H1 (cell line): ENCODE measurements around the gene NEK2. TPM values are rescaled to one million over a fixed set of nuclear protein-coding genes. Genes with fewer than 3 reads are reported as not detected.

Experiments used
- CTCF ChIA-PET: fragments of 300-600 bp; sonication (Branson Sonifier 250); formaldehyde crosslinking; loops from one replicate; lab custom pipeline; 2021; ENCODE audit not compliant: partially characterized antibody; lab: Charles Lee
- POLR2A ChIA-PET: fragments of 300-600 bp; sonication (Branson Sonifier 250); formaldehyde crosslinking; loops from one replicate; lab custom pipeline; 2021; ENCODE audit warnings: inconsistent platforms; ENCODE audit not compliant: partially characterized antibody; lab: Charles Lee
- DNase-seq, 2 experiments: peaks; one replicate each; pipeline versions ENCODE4 v3.0.0 to v3.0.0-alpha.2; 2010 to 2022; ENCODE audit warnings: low spot score in 2 of 2, low read depth in 1 of 2, mixed read lengths in 1 of 2
- FAIRE-seq: peaks from 2 replicates; lab custom pipeline; 2011; peaks lifted over from hg19 to GRCh38; lab: Jason Lieb, UNC
- H2AFZ ChIP-seq: 2 replicates; pipeline ENCODE4 v1.8.1; 2012; ENCODE audit warnings: low read length, inconsistent platforms
- H2AK5ac ChIP-seq: 2 replicates; pipeline ENCODE4 v1.6.1; 2013; ENCODE audit warnings: low read depth, low read length
- H2BK120ac ChIP-seq: replicated peaks from 2 replicates; pipeline ENCODE3; 2013; ENCODE audit warnings: low read depth, low read length, inconsistent platforms
- H2BK12ac ChIP-seq: 2 replicates; pipeline ENCODE4 v1.6.1; 2013; ENCODE audit warnings: low read depth, low read length
- H2BK15ac ChIP-seq: 2 replicates; pipeline ENCODE4 v1.6.1; 2013; ENCODE audit warnings: low read length
- H2BK20ac ChIP-seq: 2 replicates; pipeline ENCODE4 v1.6.1; 2013; ENCODE audit warnings: low read length
- H2BK5ac ChIP-seq: 2 replicates; pipeline ENCODE4 v1.6.1; 2013; ENCODE audit warnings: low read depth, low read length
- H3K14ac ChIP-seq: 2 replicates; pipeline ENCODE4 v1.6.1; 2013; ENCODE audit warnings: inconsistent platforms; ENCODE audit not compliant: insufficient read length
- H3K18ac ChIP-seq: 2 replicates; pipeline ENCODE4 v1.6.1; 2013; ENCODE audit warnings: low read length; ENCODE audit errors: extremely low read depth
- H3K23ac ChIP-seq: 2 replicates; pipeline ENCODE4 v1.6.1; 2013; ENCODE audit warnings: inconsistent platforms; ENCODE audit not compliant: insufficient read length
- H3K23me2 ChIP-seq: 2 replicates; pipeline ENCODE4 v1.6.1; 2013; ENCODE audit warnings: low read depth, low read length
- H3K27ac ChIP-seq: 2 replicates; pipeline ENCODE4 v1.6.1; 2011; ENCODE audit warnings: low read depth, low read length, inconsistent platforms
- H3K27me3 ChIP-seq, 4 experiments: replicated peaks in 1 of 4; 1 replicate in 1 of 4; 2 replicates in 3 of 4; pipeline versions ENCODE4 v1.6.1 to v1.8.1; 2011 to 2013; ENCODE audit warnings: low read length in 3 of 4, mild to moderate bottlenecking in 3 of 4, inconsistent platforms in 2 of 4, mixed read lengths in 2 of 4, moderate library complexity in 1 of 4; ENCODE audit not compliant: control insufficient read depth in 3 of 4, insufficient read depth in 3 of 4; ENCODE audit errors: extremely low read depth in 1 of 4
- H3K36me3 ChIP-seq, 4 experiments: 2 replicates each; pipeline versions ENCODE4 v1.6.1 to v1.8.1; 2011 to 2013; ENCODE audit warnings: mild to moderate bottlenecking in 4 of 4, low read length in 3 of 4, moderate library complexity in 2 of 4, control low read depth in 1 of 4, inconsistent platforms in 1 of 4; ENCODE audit not compliant: insufficient read depth in 4 of 4, control insufficient read depth in 2 of 4
- H3K4ac ChIP-seq: replicated peaks from 2 replicates; pipeline ENCODE3; 2013; ENCODE audit warnings: low read length, low read depth, mixed read lengths, inconsistent platforms; ENCODE audit not compliant: insufficient read length
- H3K4me1 ChIP-seq, 4 experiments: replicated peaks in 1 of 4; 1 replicate in 1 of 4; 2 replicates in 3 of 4; pipeline versions ENCODE4 v1.6.1 to v1.8.1; 2011 to 2013; ENCODE audit warnings: low read length in 3 of 4, inconsistent platforms in 2 of 4, mixed read lengths in 1 of 4; ENCODE audit not compliant: insufficient read depth in 4 of 4, control insufficient read depth in 3 of 4
- H3K4me2 ChIP-seq, 2 experiments: 2 replicates each; pipeline versions ENCODE4 v1.6.1 to v1.8.1; 2011 to 2013; ENCODE audit warnings: low read depth in 2 of 2, low read length in 2 of 2, control low read depth in 1 of 2, inconsistent platforms in 1 of 2, mild to moderate bottlenecking in 1 of 2; ENCODE audit not compliant: insufficient read depth in 1 of 2
- H3K4me3 ChIP-seq, 4 experiments: fragments of 200-600, 300-600 bp in 1 of 4; sonication (generic), shearing (Covaris generic), sonication (Bioruptor Twin) in 1 of 4; 2 replicates each; pipeline versions ENCODE4 v1.5.1 to v1.8.1; 2011 to 2016; ENCODE audit warnings: low read length in 4 of 4, low read depth in 3 of 4, control low read depth in 2 of 4, inconsistent platforms in 2 of 4, mild to moderate bottlenecking in 2 of 4, mixed read lengths in 1 of 4, moderate library complexity in 1 of 4; ENCODE audit not compliant: insufficient read depth in 2 of 4; ENCODE audit errors: extremely low read depth in 1 of 4
- H3K56ac ChIP-seq: replicated peaks from 2 replicates; pipeline ENCODE3; 2013; ENCODE audit warnings: low read depth, mild to moderate bottlenecking, mixed read lengths, low read length, inconsistent platforms; ENCODE audit not compliant: insufficient read length
- H3K79me1 ChIP-seq: 2 replicates; pipeline ENCODE4 v1.6.1; 2013; ENCODE audit warnings: low read depth, low read length, control low read depth
- H3K79me2 ChIP-seq, 2 experiments: 2 replicates each; pipeline versions ENCODE4 v1.6.1 to v1.8.1; 2012 to 2013; ENCODE audit warnings: low read length in 2 of 2, mild to moderate bottlenecking in 2 of 2, inconsistent platforms in 1 of 2; ENCODE audit not compliant: insufficient read depth in 2 of 2, control insufficient read depth in 1 of 2
- H3K9ac ChIP-seq, 4 experiments: replicated peaks in 1 of 4; 1 replicate in 1 of 4; 2 replicates in 3 of 4; pipeline versions ENCODE4 v1.6.1 to v1.8.1; 2011 to 2013; ENCODE audit warnings: low read depth in 3 of 4, low read length in 3 of 4, control low read depth in 2 of 4, mild to moderate bottlenecking in 2 of 4, moderate library complexity in 2 of 4, inconsistent platforms in 1 of 4; ENCODE audit errors: extremely low read depth in 1 of 4
- H3K9me3 ChIP-seq, 2 experiments: 2 replicates each; pipeline versions ENCODE4 v1.6.1 to v1.8.1; 2012 to 2013; ENCODE audit warnings: mild to moderate bottlenecking in 2 of 2, moderate library complexity in 2 of 2, control low read depth in 1 of 2, inconsistent platforms in 1 of 2, low read depth in 1 of 2, low read length in 1 of 2, mixed read lengths in 1 of 2; ENCODE audit not compliant: insufficient read depth in 2 of 2
- H4K20me1 ChIP-seq, 2 experiments: replicated peaks in 1 of 2; 2 replicates each; pipeline versions ENCODE3 to v1.8.1; 2011 to 2013; ENCODE audit warnings: inconsistent platforms in 2 of 2, low read length in 2 of 2, mild to moderate bottlenecking in 1 of 2; ENCODE audit not compliant: insufficient read depth in 2 of 2, control insufficient read depth in 1 of 2
- H4K5ac ChIP-seq: 2 replicates; pipeline ENCODE4 v1.6.1; 2013; ENCODE audit warnings: low read length, low read depth, mixed read lengths, inconsistent platforms; ENCODE audit not compliant: insufficient read length
- H4K8ac ChIP-seq: 2 replicates; pipeline ENCODE4 v1.8.0; 2013; ENCODE audit warnings: mild to moderate bottlenecking, moderate library complexity, low read length, inconsistent platforms; ENCODE audit not compliant: insufficient read depth; ENCODE audit errors: extremely low read depth
- H4K91ac ChIP-seq: replicated peaks from 2 replicates; pipeline ENCODE3; 2013; ENCODE audit warnings: low read length, mixed read lengths, inconsistent platforms; ENCODE audit not compliant: insufficient read length
- ATF3 ChIP-seq: IDR thresholded peaks from 2 replicates; pipeline ENCODE4 v1.6.1; 2011; ENCODE audit warnings: low read depth, mild to moderate bottlenecking, low read length; ENCODE audit not compliant: insufficient read depth
- CBX5 ChIP-seq: fragments of 300-800, 300-1000 bp; sonication (generic); IDR thresholded peaks from 2 replicates; pipeline ENCODE4 v1.7.1; 2016; ENCODE audit warnings: antibody characterized with exemption, low read length, low read depth
- CEBPB ChIP-seq: IDR thresholded peaks from 2 replicates; pipeline ENCODE4 v1.6.1; 2012; ENCODE audit warnings: low read depth, low read length
- EZH2 ChIP-seq: fragments of 200-600 bp; sonication (generic); IDR thresholded peaks from 2 replicates; pipeline ENCODE4 v1.7.1; 2012; ENCODE audit warnings: low read depth, mild to moderate bottlenecking, moderate library complexity, low read length, inconsistent platforms; ENCODE audit not compliant: severe bottlenecking
- JUND ChIP-seq: IDR thresholded peaks from 2 replicates; pipeline ENCODE4 v1.6.1; 2011; ENCODE audit warnings: mild to moderate bottlenecking, improper control_type of control experiment, low read length
- KDM1A ChIP-seq: fragments of 200-600, 300-600 bp; sonication (generic); IDR thresholded peaks from 2 replicates; pipeline ENCODE4 v1.7.1; 2016; ENCODE audit warnings: mild to moderate bottlenecking, low read length, borderline replicate concordance
- KDM4A ChIP-seq: IDR thresholded peaks from one replicate; pipeline ENCODE4 v1.7.1; 2012; ENCODE audit warnings: low read depth, mild to moderate bottlenecking, moderate library complexity, low read length, inconsistent platforms; ENCODE audit not compliant: severe bottlenecking
- MAFK ChIP-seq: IDR thresholded peaks from 2 replicates; pipeline ENCODE4 v1.6.1; 2012; ENCODE audit warnings: low read depth, mild to moderate bottlenecking, improper control_type of control experiment, low read length
- MAX ChIP-seq: IDR thresholded peaks from 2 replicates; pipeline ENCODE4 v1.6.1; 2012; ENCODE audit warnings: inconsistent platforms
- NRF1 ChIP-seq: IDR thresholded peaks from 2 replicates; pipeline ENCODE4 v1.6.1; 2011; ENCODE audit warnings: mild to moderate bottlenecking, low read depth, low read length, improper control_type of control experiment
- POU5F1 ChIP-seq: IDR thresholded peaks from 2 replicates; pipeline ENCODE4 v1.6.1; 2011; ENCODE audit warnings: low read depth, mild to moderate bottlenecking, low read length, moderate library complexity
- RAD21 ChIP-seq, 2 experiments: IDR thresholded peaks in 1 of 2; conservative IDR thresholded peaks in 1 of 2; 2 replicates each; pipeline ENCODE4 v1.6.1; 2011; ENCODE audit warnings: low read depth in 2 of 2, low read length in 2 of 2, improper control_type of control experiment in 1 of 2, inconsistent platforms in 1 of 2, mild to moderate bottlenecking in 1 of 2, moderate library complexity in 1 of 2
- SIX5 ChIP-seq: IDR thresholded peaks from 2 replicates; pipeline ENCODE4 v1.6.1; 2011; ENCODE audit warnings: mild to moderate bottlenecking, low read depth, low read length
- ZNF274 ChIP-seq: IDR thresholded peaks from 2 replicates; pipeline ENCODE4 v1.7.0; 2012; ENCODE audit warnings: low read length, borderline replicate concordance; ENCODE audit errors: extremely low read depth
- WGBS, 2 experiments: shearing (Covaris generic) in 1 of 2; methylation state at CpG; one replicate each; pipeline versions ENCODE4 v1.1.6 to v1.1.7; 2013 to 2015; ENCODE audit warnings: low lambda C conversion rate in 2 of 2, mixed read lengths in 2 of 2, inconsistent platforms in 1 of 2, low coverage in 1 of 2, missing lambda C conversion rate in 1 of 2; ENCODE audit not compliant: insufficient replicate concordance in 2 of 2, insufficient coverage in 1 of 2, insufficient read length in 1 of 2; ENCODE audit errors: extremely low coverage in 1 of 2, missing lambda C conversion rate in 1 of 2; 5-methylcytosine and 5-hydroxymethylcytosine counted together
- polyA plus RNA-seq, 7 experiments: library from polyadenylated mRNA; depleted of rRNA in 3 of 7; stranded (reverse) in 5 of 7; unstranded in 2 of 7; fragments of >200 nt in 5 of 7; fragments of 200-250 nt in 2 of 7; gene quantifications; 1 replicate in 5 of 7; 2 replicates in 1 of 7; 4 replicates in 1 of 7; pipeline versions ENCODE4 v1.2.1 to v1.2.3, GENCODE V29; 2011 to 2013; ENCODE audit warnings: missing spikeins in 2 of 7, mixed read lengths in 2 of 7
- total RNA-seq: library from RNA; stranded (reverse); fragmentation: NEBNext Ultra II Directional; extraction: Animal tissue kit (Norgen Biotek cat#: 25700); gene quantifications from 2 replicates; pipeline ENCODE4 v1.2.1, GENCODE V29; 2021

NEK2 gene
- total and polyA plus RNA-seq, 2 of the 8 experiments (the other 6 are each of a cell fraction or from before 2014, with no cell fraction given) = 8.4 to 22.9 TPM

DNA sequence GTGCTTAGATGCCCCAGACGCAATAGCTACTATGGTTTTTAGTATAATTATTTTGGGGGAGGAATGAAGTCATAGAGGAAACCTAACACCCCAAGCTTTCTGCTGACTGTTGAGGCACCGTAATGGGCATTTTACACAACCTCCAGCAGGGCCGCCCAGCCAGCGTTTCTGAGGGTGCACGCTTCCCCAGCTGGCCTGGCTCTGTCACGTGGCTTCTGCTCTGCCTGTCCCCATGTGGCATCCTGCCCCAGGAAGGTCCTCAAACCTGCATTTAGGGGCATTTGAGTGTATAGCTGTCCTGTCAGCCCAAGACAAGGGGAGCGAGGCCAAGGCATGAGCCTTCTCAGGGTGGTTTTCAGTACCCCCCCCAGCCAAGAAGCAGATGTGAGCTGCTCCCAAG is 10.4 kb upstream of the NEK2 start:
- Histone ChIP-seq H2BK15ac (no peak overlapping the region), H3K4me2 (no peak overlapping the region), H3K27ac (no peak overlapping the region), H3K9ac (no peak overlapping the region), H4K8ac (peak overlapping the region; percentile 51; the same call in 1 of the 2 replicates), H2BK12ac (no peak overlapping the region), H2BK120ac (no peak overlapping the region), H3K4me1 (no peaks in the 10 kb centered on the region), H2AFZ (no peak overlapping the region), H3K56ac (no peak overlapping the region), H3K27me3 (no peaks in the 10 kb centered on the region; a peak in 1 of 7 replicates), H2AK5ac (no peak overlapping the region), H3K4ac (no peak overlapping the region), H3K18ac (no peak overlapping the region), H3K79me1 (no peaks in the 10 kb centered on the region), H4K20me1 (no peaks in the 10 kb centered on the region), H3K23ac (no peak overlapping the region), H3K79me2 (no peaks in the 10 kb centered on the region), H2BK5ac (no peak overlapping the region), H4K91ac (no peak overlapping the region), H3K36me3 (no peaks in the 10 kb centered on the region), H3K4me3 (no peak overlapping the region), H3K14ac (no peak overlapping the region), H2BK20ac (no peak overlapping the region), H3K23me2 (no peaks in the 10 kb centered on the region), H3K9me3 (no peaks in the 10 kb centered on the region), H4K5ac (no peak overlapping the region)
- WGBS, 2 experiments = 92% methylated on average over 7 of the region's 7 CpGs; no CpG with 5 or more reads in 1 of the 2 experiments
- FAIRE-seq (no peak), DNase-seq (no peak)
- ChIA-PET POLR2A (no interaction called here), CTCF (interaction anchor here (0.7 to 3.3 kb wide), 8 partner anchors 8 to 773 kb away, joined by 3 to 30 read pairs (median 3); partner anchors contain the start of genes INTS7 and NEK2)
- TF ChIP-seq POU5F1 (no peak), JUND (no peak), MAX (no peak), SIX5 (no peak), ATF3 (no peak), ZNF274 (no peak), EZH2 (no peak), NRF1 (no peak), KDM4A (no peak), KDM1A (no peak), CBX5 (no peak), CEBPB (no peak), MAFK (no peak), RAD21 (IDR thresholded peaks at IDR 0.05 in 1 of 2, conservative IDR thresholded peaks at IDR 0.05 in 1 of 2; ENCODE audit: low read depth in 2 of 2, low read length in 2 of 2) (no peak)
